Measurements from ENCODE around the gene LPAR1. TPM values are rescaled to one million over a fixed set of nuclear protein-coding genes. Genes with fewer than 3 reads are reported as not detected.

Gene LPAR1
- polyA plus RNA-seq, 3 donors, result 25.5 to 28.8 (median 25.8) TPM

GRCh38 chr9:111037708-111038330 is 451 bp downstream of the LPAR1 start:
- DNase-seq (ENCODE audit: low read depth in 3 of 3, low spot score in 2 of 3), result peak in 1 of 3 donors; percentile 54

GRCh38 chr9:111037356-111037707 is 938 bp downstream of the LPAR1 start:
- peak in 2 of 3 donors; percentile 45 to 47 for DNase-seq (ENCODE audit: low read depth in 3 of 3, low spot score in 2 of 3)

- DNase-seq (ENCODE audit: low read depth in 3 of 3, low spot score in 2 of 3), result no peak
These were observed 1.3 kb downstream of the LPAR1 start for GRCh38 chr9:111036946-111037345.

- no peak for DNase-seq (ENCODE audit: low read depth in 3 of 3, low spot score in 2 of 3)
These were observed 1.9 kb downstream of the LPAR1 start for GRCh38 chr9:111036429-111036789.

GRCh38 chr9:111035543-111036428 is 2.5 kb downstream of the LPAR1 start:
- DNase-seq (ENCODE audit: low read depth in 3 of 3, low spot score in 2 of 3), result no peak

- no peak for DNase-seq (ENCODE audit: low read depth in 3 of 3, low spot score in 2 of 3)
These were observed 3.3 kb downstream of the LPAR1 start for GRCh38 chr9:111034898-111035539.

- DNase-seq (ENCODE audit: low read depth in 3 of 3, low spot score in 2 of 3), result no peak
These were observed 3.9 kb downstream of the LPAR1 start for GRCh38 chr9:111034170-111034897.

- no peak for DNase-seq (ENCODE audit: low read depth in 3 of 3, low spot score in 2 of 3)
These were observed 7.8 kb downstream of the LPAR1 start for GRCh38 chr9:111030492-111030891.

- no peak for DNase-seq (ENCODE audit: low read depth in 3 of 3, low spot score in 2 of 3)
These were observed 9.0 kb downstream of the LPAR1 start for GRCh38 chr9:111029260-111029659.

- no peak for DNase-seq (ENCODE audit: low read depth in 3 of 3, low spot score in 2 of 3)
These were observed 10.5 kb downstream of the LPAR1 start for GRCh38 chr9:111027798-111028197.

- DNase-seq (ENCODE audit: low read depth in 3 of 3, low spot score in 2 of 3), result no peak
These were observed 15.1 kb downstream of the LPAR1 start for GRCh38 chr9:111023128-111023527.

GRCh38 chr9:111020594-111020993 is 17.7 kb downstream of the LPAR1 start:
- no peak for DNase-seq (ENCODE audit: low read depth in 3 of 3, low spot score in 2 of 3)

- no peak for DNase-seq (ENCODE audit: low read depth in 3 of 3, low spot score in 2 of 3)
These were observed 21.7 kb downstream of the LPAR1 start for GRCh38 chr9:111016426-111017045.

GRCh38 chr9:111016016-111016415 is 22.3 kb downstream of the LPAR1 start:
- DNase-seq (ENCODE audit: low read depth in 3 of 3, low spot score in 2 of 3), result no peak

- no peak for DNase-seq (ENCODE audit: low read depth in 3 of 3, low spot score in 2 of 3)
These were observed 24.6 kb downstream of the LPAR1 start for GRCh38 chr9:111013707-111014106.

GRCh38 chr9:111013250-111013649 is 25.0 kb downstream of the LPAR1 start:
- no peak for DNase-seq (ENCODE audit: low read depth in 3 of 3, low spot score in 2 of 3)

GRCh38 chr9:111008158-111009075 is 29.9 kb downstream of the LPAR1 start:
- no peak for DNase-seq (ENCODE audit: low read depth in 3 of 3, low spot score in 2 of 3)

GRCh38 chr9:111005746-111006470 is 32.4 kb downstream of the LPAR1 start:
- no peak for DNase-seq (ENCODE audit: low read depth in 3 of 3, low spot score in 2 of 3)

GRCh38 chr9:111004936-111005335 is 33.3 kb downstream of the LPAR1 start:
- DNase-seq (ENCODE audit: low read depth in 3 of 3, low spot score in 2 of 3), result no peak

All from right renal cortex interstitium (tissue), 3 donors.